Gastrocnemius medialis (tissue), 4 donors: Measurements from ENCODE around the gene ALG1L2.
"Not testable (repeated sequence)": the region's sequence is repeated elsewhere in the genome, so short reads cannot be mapped to it uniquely, and the experiment has no call there.

Experiments used
- CTCF ChIP-seq, 5 experiments: fragments of 450-650 bp in 3 of 5; fragments of 200-600 bp in 2 of 5; sonication (generic) in 2 of 5; IDR thresholded peaks in 4 of 5; conservative IDR thresholded peaks in 1 of 5; 1 replicate in 4 of 5; 2 replicates in 1 of 5; pipeline ENCODE4 v1.5.1; 2016 to 2019; ENCODE audit warnings: antibody characterized with exemption in 5 of 5, mild to moderate bottlenecking in 3 of 5, moderate library complexity in 3 of 5
- POLR2A ChIP-seq, 2 donors: fragments of 450-650 bp; IDR thresholded peaks; one replicate each; pipeline ENCODE4 v1.6.1; 2017; ENCODE audit warnings: antibody characterized with exemption in 2 of 2, mild to moderate bottlenecking in 2 of 2, moderate library complexity in 2 of 2

- TF ChIP-seq CTCF (IDR thresholded peaks at IDR 0.05 in 4 of 5, conservative IDR thresholded peaks at IDR 0.05 in 1 of 5); POLR2A (IDR thresholded peaks at IDR 0.05): not testable (repeated sequence)
Observed at GRCh38 chr3:130097096-130097495, 15.5 kb downstream of the ALG1L2 start.
